ENCODE data around the gene MAP7D2.

Gene MAP7D2

GRCh38 chrX:20112022-20112774 lies 4.5 kb downstream of the MAP7D2 start:
- no peak for DNase-seq

DNA sequence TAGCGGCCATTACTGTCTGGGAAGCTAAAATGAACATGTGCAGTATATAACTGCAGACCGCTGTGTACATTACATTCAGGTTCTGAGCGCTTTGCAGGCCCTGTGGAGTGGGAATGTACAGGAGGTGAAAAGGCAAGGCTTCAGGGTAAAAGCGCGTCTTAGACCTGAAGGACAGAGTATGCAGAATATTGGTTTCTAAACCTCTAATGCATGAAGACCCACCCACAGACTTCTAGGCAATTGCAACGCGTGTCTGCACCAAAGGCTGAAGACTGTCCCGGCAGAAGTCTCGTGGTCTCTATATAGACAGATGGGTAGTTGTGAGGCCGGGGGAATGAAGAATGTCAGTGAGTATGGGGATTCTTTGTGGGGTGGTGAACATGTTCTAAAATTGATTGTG lies 5.4 kb downstream of the MAP7D2 start:
- DNase-seq = no peak

GRCh38 chrX:20101934-20102581 lies 14.6 kb downstream of the MAP7D2 start:
- DNase-seq = no peak

- DNase-seq = no peak
Observed at GRCh38 chrX:20091499-20091898, 25.2 kb downstream of the MAP7D2 start.

GRCh38 chrX:20089845-20090244 lies 26.9 kb downstream of the MAP7D2 start:
- DNase-seq = no peak

- no peak for DNase-seq
Observed at GRCh38 chrX:20080277-20080676, 36.4 kb downstream of the MAP7D2 start.

DNA sequence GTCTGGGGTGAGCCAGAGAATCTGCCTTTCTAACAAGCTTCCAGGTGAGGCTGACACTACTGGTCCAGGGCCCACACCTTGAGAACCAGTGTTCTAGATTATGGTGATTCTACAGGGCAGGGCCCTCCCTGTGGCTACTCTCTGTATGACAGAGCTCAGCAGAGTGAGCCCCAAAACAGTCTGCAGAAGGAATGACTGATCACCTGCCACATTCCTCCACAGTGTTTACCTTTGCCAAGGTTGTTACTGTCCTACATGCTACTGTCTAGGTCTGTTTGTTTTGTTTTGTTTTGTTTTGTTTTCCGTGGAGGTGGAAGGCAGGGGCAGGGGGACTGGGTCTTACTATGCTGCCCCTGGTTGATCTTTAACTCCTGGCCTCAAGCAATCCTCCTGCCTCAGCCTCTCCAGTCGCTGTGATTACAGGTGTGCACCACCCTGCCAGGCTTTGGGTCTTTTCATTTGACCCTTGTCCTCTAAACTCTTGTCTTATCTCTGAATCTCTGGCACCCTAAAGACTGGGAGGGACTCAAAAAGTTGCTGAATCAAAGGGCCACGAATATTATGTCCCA lies 45.1 kb downstream of the MAP7D2 start:
- DNase-seq = no peak

DNA sequence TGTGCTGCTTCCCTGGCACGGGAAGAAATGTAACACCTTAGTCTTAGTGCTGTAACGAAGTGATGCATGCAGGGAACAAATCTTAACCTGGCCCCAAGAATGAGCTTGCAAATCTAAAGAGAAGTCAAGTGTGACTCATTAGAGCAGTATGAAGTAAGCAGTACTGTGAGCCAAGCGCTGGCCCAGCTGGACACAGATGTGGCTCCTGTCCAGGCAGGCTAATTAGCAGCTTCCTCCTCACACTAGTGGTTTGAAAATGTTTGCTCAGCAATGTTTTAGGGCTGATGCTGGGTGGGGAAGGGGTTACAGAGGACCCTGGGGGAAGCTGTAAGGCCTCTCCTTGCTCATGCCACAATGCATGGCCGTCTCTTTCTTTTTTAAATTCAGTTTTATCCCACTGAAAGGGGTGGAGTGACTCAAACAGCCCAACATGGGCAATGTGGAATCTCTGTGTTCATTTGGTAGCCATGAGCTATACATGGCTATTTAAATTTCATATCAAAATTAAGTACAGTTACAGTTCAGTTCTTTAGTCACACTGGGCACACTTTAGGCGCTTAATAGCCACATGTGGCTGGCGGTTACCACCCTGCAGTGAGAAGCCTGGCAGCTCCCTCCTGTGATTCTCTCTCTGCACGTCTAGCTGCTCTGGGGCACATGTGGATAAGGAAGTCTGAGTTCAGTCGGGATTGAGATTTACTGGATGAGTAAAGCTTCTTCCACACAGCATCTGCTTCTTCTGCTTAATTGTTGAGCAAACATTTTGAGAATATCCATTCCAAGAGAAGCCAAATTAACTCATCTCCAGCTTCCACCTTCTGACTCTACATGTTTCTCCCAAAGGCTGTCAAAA lies 48.8 kb downstream of the MAP7D2 start:
- DNase-seq = no peak

DNA sequence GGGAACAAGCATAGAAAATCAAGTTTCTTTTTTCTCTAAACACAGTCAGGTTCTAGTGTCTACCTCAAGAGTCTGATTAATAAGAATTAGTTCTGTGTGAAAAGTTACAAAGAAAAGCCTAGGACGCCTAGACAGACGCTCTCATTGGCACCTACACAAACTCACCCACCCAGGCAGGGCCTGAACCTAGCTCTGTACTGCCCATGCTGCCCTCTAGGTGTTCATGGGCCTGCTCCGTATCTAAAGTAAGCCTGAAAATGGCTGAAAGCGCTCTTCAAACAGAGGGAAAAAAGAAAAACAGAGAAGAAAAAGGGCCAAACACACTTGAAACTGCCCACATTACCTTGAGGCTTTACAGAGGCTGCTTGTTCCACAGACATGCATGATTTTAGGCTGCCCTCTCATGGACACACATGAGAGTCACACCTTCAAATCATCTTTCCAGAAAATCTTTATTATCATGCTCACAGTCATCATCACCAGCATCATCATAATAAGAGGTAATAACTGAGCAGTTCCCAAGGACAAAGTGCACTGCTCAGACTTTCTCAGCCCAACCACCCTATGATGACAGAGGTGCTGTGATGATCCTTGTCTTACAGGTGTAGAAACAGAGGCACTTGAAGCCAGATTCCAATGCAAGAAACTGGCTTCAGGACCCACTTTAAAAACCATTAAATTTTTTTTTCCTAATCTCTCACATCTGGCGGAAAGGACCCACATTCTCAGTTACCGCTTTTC lies 49.6 kb downstream of the MAP7D2 start:
- no peak for DNase-seq

DNA sequence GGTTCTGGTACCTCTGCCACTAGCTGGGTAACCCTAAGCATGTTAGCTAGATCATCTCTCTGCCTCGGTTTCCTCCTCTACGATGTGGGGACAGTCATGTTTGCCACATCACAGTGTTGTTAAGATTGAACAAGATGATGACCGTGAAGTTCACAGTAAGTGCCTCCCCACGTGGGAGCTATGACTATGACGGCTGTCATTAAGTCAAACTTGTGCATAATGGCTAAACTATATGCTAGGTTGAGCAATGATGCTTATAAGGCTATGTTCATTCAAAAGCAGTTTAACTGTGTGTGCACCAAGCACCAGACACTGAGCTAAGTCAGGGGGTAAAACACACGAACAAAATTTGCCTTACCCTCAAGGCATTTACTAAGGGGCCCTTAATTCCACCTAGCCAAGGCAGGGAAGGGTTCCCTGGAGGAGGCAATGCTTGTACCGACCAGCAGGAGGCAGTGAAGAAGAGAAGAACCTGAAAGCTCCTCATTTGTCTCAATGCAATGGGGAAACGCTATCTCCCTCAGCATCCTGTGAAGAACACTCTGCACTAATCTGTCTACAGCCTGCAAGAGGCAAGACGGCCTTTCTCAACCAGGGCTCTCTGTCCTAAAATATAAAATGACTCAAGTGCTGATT lies 52.9 kb downstream of the MAP7D2 start:
- no peak for DNase-seq

DNA sequence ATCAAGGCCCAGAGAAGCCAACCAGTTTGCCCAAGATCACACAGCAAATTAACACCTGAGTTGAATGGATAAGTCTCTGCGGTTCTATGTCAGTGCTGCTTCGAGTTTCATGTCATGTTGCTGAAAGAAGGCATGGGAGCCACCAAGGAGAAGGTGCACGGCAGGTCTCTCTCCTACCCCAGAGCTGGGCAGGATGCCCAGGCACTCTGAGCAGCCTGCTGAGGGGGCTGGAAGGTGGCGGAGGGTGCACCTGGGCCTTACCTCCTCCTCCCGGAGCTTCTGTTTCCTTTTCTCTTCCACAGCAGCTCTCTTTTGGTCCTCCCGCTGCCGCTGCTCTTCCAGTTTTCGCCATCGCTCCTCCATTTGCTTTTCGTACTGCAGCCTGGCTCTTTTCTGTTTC lies 53.6 kb downstream of the MAP7D2 start:
- no peak for DNase-seq

DNA sequence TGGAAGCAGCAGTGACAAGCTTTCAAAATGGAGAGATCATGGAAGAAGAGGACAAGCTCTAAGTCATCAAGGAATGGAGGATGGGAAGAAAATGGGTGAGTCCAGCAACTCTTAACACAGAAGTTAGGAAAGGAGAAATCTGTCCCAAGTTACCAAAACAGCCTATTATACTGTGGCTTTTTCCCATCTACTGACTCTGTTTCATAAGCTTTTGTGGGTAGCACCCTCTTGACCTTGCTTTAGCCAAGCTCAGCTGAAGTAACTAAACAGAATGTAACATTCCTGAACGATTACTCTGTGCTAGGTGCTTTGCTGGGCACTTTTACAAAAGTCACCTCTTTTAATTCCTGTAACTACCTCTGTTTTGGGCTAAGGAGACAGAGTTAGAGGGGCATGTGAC lies 54.9 kb downstream of the MAP7D2 start:
- no peak for DNase-seq

GRCh38 chrX:20060961-20061748 lies 55.6 kb downstream of the MAP7D2 start:
- no peak for DNase-seq

GRCh38 chrX:20059467-20060128 lies 57.1 kb downstream of the MAP7D2 start:
- no peak for DNase-seq

- no peak for DNase-seq
Observed at GRCh38 chrX:20057479-20057878, 59.2 kb downstream of the MAP7D2 start.

- DNase-seq = no peak
Observed at GRCh38 chrX:20056704-20057103, 60.0 kb downstream of the MAP7D2 start.

GRCh38 chrX:20053537-20053936 lies 63.2 kb downstream of the MAP7D2 start:
- no peak for DNase-seq

DNA sequence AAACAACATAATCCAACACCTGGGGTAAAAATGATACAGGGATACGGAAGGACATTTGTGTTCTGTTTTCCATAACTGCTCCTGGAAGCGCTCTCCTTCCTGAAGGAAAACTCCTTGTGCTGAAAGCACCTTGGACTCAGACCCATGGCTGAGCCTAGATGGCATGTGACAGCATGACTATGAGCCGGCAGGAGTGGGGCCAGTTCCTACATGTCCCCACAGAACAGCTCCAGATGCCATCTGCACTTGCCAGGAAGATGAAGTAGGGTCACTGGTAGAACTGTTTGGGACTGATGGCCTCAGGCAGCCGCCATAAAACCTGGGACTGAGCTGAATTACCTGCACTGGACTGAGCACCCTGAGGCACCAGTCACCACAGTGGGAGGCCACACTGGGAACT lies 69.8 kb downstream of the MAP7D2 start:
- no peak for DNase-seq

- no peak for DNase-seq
Observed at GRCh38 chrX:20046223-20046622, 70.5 kb downstream of the MAP7D2 start.

DNA sequence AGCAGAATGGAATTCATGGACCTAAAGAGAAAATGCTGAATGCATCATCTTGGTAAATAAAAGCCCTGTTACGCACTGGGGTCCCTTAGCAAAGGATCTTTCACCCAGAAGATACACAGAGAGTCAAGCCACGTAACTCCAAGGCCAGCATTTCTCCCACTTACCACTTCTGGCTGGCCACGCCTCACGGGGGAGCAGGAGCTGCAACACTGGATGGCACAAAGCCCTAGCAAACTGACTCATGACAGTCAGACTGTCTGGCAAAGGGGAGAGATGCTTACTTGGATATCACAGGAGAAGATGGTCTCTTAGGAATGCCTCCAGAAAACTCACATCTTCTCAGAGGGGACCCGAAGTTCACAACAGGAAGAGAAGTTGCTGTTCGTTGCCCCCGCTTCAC lies 74.5 kb downstream of the MAP7D2 start:
- no peak for DNase-seq

- no peak for DNase-seq
Observed at GRCh38 chrX:20038966-20039365, 77.7 kb downstream of the MAP7D2 start.
